Liver (tissue), 9 donors: Measurements from ENCODE around the gene FAM83C. TPM values are rescaled to one million over a fixed set of nuclear protein-coding genes. Genes with fewer than 3 reads are reported as not detected.

Experiments
- DNase-seq: peaks from one replicate; pipeline ENCODE4 v3.0.0-alpha.2; 2017; ENCODE audit warnings: low spot score
- H3K27ac ChIP-seq, 2 donors: one replicate each; pipeline ENCODE4 v1.7.0; 2013; ENCODE audit warnings: inconsistent platforms in 2 of 2, low read length in 2 of 2, control low read depth in 1 of 2, low read depth in 1 of 2, mild to moderate bottlenecking in 1 of 2
- H3K27me3 ChIP-seq, 4 donors: one replicate each; pipeline versions ENCODE4 v1.6.1 to v1.7.0; 2013; ENCODE audit warnings: low read length in 3 of 4, inconsistent platforms in 1 of 4, mild to moderate bottlenecking in 1 of 4, moderate library complexity in 1 of 4; ENCODE audit not compliant: control insufficient read depth in 4 of 4, insufficient read depth in 4 of 4
- H3K36me3 ChIP-seq, 4 donors: one replicate each; pipeline versions ENCODE4 v1.6.1 to v1.7.0; 2013; ENCODE audit warnings: low read length in 3 of 4, mild to moderate bottlenecking in 3 of 4, low read depth in 1 of 4, moderate library complexity in 1 of 4; ENCODE audit not compliant: control insufficient read depth in 4 of 4, insufficient read depth in 3 of 4
- H3K4me1 ChIP-seq, 4 donors: one replicate each; pipeline versions ENCODE4 v1.6.1 to v1.7.0; 2013; ENCODE audit warnings: low read length in 3 of 4, mild to moderate bottlenecking in 3 of 4, moderate library complexity in 1 of 4; ENCODE audit not compliant: control insufficient read depth in 4 of 4, insufficient read depth in 4 of 4
- H3K4me3 ChIP-seq, 3 donors: one replicate each; pipeline versions ENCODE4 v1.6.1 to v1.7.0; 2013; ENCODE audit warnings: low read length in 3 of 3, control low read depth in 1 of 3, low read depth in 1 of 3, mild to moderate bottlenecking in 1 of 3
- H3K9ac ChIP-seq, 2 donors: one replicate each; pipeline ENCODE4 v1.7.0; 2013; ENCODE audit warnings: low read length in 2 of 2, mild to moderate bottlenecking in 2 of 2, moderate library complexity in 2 of 2, control low read depth in 1 of 2, low read depth in 1 of 2
- H3K9me3 ChIP-seq, 4 donors: one replicate each; pipeline versions ENCODE4 v1.6.1 to v1.7.0; 2013; ENCODE audit warnings: low read length in 3 of 4; ENCODE audit not compliant: control insufficient read depth in 4 of 4
- ATF3 ChIP-seq: IDR thresholded peaks from 2 replicates; pipeline ENCODE4 v1.6.1; 2016; ENCODE audit warnings: antibody characterized with exemption
- CTCF ChIP-seq: fragments of 150-350 bp; IDR thresholded peaks from 2 replicates; pipeline ENCODE4 v1.5.1; 2017; ENCODE audit warnings: improper control_type of control experiment, low read depth, low read length; ENCODE audit not compliant: missing input control
- EGR1 ChIP-seq, 2 donors: IDR thresholded peaks; 2 replicates each; pipeline ENCODE4 v1.6.1; 2016 to 2018; ENCODE audit warnings: antibody characterized with exemption in 2 of 2, low read depth in 2 of 2
- FOXA2 ChIP-seq: IDR thresholded peaks from 2 replicates; pipeline ENCODE4 v1.6.1; 2016; ENCODE audit warnings: antibody characterized with exemption
- GABPA ChIP-seq, 2 donors: IDR thresholded peaks in 1 of 2; conservative IDR thresholded peaks in 1 of 2; 2 replicates each; pipeline ENCODE4 v1.6.1; 2016; ENCODE audit warnings: antibody characterized with exemption in 2 of 2, mild to moderate bottlenecking in 1 of 2, moderate library complexity in 1 of 2
- HNF4A ChIP-seq, 2 donors: conservative IDR thresholded peaks; 2 replicates each; pipeline ENCODE4 v1.6.1; 2016; ENCODE audit warnings: antibody characterized with exemption in 2 of 2, mild to moderate bottlenecking in 2 of 2
- HNF4G ChIP-seq: IDR thresholded peaks from 2 replicates; pipeline ENCODE4 v1.6.1; 2016; ENCODE audit warnings: antibody characterized with exemption
- MAX ChIP-seq: IDR thresholded peaks from 2 replicates; pipeline ENCODE4 v1.6.1; 2016; ENCODE audit warnings: antibody characterized with exemption
- NR2F2 ChIP-seq: IDR thresholded peaks from 2 replicates; pipeline ENCODE4 v1.6.1; 2016; ENCODE audit warnings: antibody characterized with exemption
- RAD21 ChIP-seq, 2 donors: IDR thresholded peaks; 2 replicates each; pipeline ENCODE4 v1.6.1; 2016; ENCODE audit warnings: antibody characterized with exemption in 2 of 2, mild to moderate bottlenecking in 2 of 2
- REST ChIP-seq: IDR thresholded peaks from 2 replicates; pipeline ENCODE4 v1.6.1; 2016; ENCODE audit warnings: antibody characterized with exemption, mild to moderate bottlenecking
- SP1 ChIP-seq: IDR thresholded peaks from 2 replicates; pipeline ENCODE4 v1.6.1; 2018; ENCODE audit warnings: antibody characterized with exemption, mild to moderate bottlenecking
- YY1 ChIP-seq: IDR thresholded peaks from 2 replicates; pipeline ENCODE4 v1.6.1; 2016; ENCODE audit warnings: antibody characterized with exemption, mild to moderate bottlenecking
- ZBTB33 ChIP-seq: IDR thresholded peaks from 2 replicates; pipeline ENCODE4 v1.6.1; 2016; ENCODE audit warnings: antibody characterized with exemption
- WGBS: extraction: QIAGEN DNeasy Blood & Tissue Kit; methylation state at CpG from one replicate; pipeline ENCODE4 v1.1.7; 2013; 5-methylcytosine and 5-hydroxymethylcytosine counted together
- polyA plus RNA-seq, 2 donors: library from polyadenylated mRNA; stranded (reverse) in 1 of 2; unstranded in 1 of 2; fragments of 200-250 nt in 1 of 2; fragments of >200 nt in 1 of 2; fragmentation: Nextera tagmentation in 1 of 2; extraction: Ambion mirVana in 1 of 2; gene quantifications; one replicate each; pipeline versions ENCODE4 v1.2.1 to v1.2.3, GENCODE V29; 2013 to 2015
- total RNA-seq, 2 donors: library from RNA; depleted of rRNA; stranded (reverse); fragments of >200 nt; gene quantifications; one replicate each; pipeline ENCODE4 v1.2.3, GENCODE V29; 2014
- donor health status: healthy.
- donor health status: healthy.
- donor health status: healthy.
- donor health status: healthy.
- donor health status: healthy.

Gene FAM83C
- total RNA-seq (under 1 TPM in 1 of 2 donors, not detected in 1; 0.05 TPM), polyA plus RNA-seq (not detected)

GRCh38 chr20:35291654-35292503, at the start of gene FAM83C:
TSS of gene FAM83C (minus strand) at chr20:35292425. CDS start at chr20:35292304, 121 bp downstream.
- no peaks in the 10 kb centered on the region for H3K27me3 ChIP-seq
- WGBS: 90% methylated on average over 40 of the region's 40 CpGs

More at GRCh38 chr20:35291654-35292503, at the start of gene FAM83C:
- H3K4me1 ChIP-seq: peaks cover 0 to 2% (median 1%) of the 10 kb centered on the region in 4 donors
- no peaks in the 10 kb centered on the region for H3K9me3 ChIP-seq
- no peak for TF ChIP-seq YY1
- no peak for TF ChIP-seq HNF4G
- TF ChIP-seq RAD21 (IDR thresholded peaks at IDR 0.05): no peak
- TF ChIP-seq EGR1 (IDR thresholded peaks at IDR 0.05; ENCODE audit: low read depth in 2 of 2): no peak
- no peak for TF ChIP-seq SP1
- no peak for TF ChIP-seq REST
- no peak for TF ChIP-seq MAX
- no peak for TF ChIP-seq NR2F2
- TF ChIP-seq ATF3: no peak
- no peak for TF ChIP-seq FOXA2
- TF ChIP-seq CTCF: no peak
- TF ChIP-seq HNF4A (conservative IDR thresholded peaks at IDR 0.05): no peak
- no peak for TF ChIP-seq ZBTB33
- TF ChIP-seq GABPA (IDR thresholded peaks at IDR 0.05 in 1 of 2, conservative IDR thresholded peaks at IDR 0.05 in 1 of 2): no peak
- no peaks in the 10 kb centered on the region for H3K36me3 ChIP-seq
- no peak within 1 kb of the TSS for H3K9ac ChIP-seq
- DNase-seq: no peak
- H3K4me3 ChIP-seq: no peak within 1 kb of the TSS
- H3K27ac ChIP-seq: no peak within 1 kb of the TSS
